HG03439 (cell line): ENCODE results near the gene TCEANC.

Experiments used
- ATAC-seq: cut with Tn5 transposase; IDR thresholded peaks from one replicate; pipeline ENCODE4 v1.9.1; 2021; ENCODE audit warnings: mild to moderate bottlenecking, moderate library complexity; ENCODE audit not compliant: unreplicated experiment

TCEANC gene

DNA sequence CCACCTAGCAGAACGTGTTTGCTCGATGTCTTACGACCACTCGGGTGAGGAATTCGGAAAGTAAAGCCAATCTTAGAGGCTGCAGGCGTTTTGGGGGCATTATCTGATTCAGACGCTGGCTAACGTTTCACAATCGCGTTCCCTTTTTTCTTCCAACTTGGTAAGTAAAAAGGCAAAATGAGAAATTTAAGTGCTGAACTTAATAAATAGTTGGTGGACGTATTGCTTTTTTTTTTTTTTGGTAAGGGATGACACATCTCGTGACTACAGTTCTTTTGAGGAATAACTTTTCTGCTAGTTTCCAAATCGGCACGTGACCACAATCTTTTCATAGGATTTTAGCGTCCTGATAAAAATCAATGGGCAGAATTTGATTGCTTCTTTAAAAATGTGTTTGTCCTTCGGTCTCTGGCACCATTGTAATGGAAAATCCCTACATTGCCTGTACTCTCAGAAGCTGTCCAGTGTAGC is 36.8 kb downstream of the TCEANC start:
- ATAC-seq, result no peak

DNA sequence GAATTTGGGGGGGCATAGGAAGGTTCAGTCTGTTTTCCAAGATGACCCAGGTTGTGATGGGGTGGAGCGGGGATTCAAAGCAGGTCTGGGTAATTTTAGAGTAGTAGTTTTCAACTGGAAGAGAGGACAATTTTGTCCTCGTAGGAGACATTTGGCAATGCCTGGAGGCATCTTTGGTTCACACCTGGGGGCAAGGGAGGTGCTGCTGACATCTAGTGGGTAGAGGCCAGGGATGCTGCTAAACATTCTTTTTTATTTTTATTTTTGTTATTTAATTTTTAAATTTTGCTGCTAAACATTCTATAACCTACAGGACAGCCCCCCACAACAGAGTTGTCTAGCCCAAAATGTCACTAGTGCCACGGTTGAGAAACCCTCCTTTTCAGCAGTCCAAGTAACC is 37.9 kb downstream of the TCEANC start:
- ATAC-seq, result no peak

DNA sequence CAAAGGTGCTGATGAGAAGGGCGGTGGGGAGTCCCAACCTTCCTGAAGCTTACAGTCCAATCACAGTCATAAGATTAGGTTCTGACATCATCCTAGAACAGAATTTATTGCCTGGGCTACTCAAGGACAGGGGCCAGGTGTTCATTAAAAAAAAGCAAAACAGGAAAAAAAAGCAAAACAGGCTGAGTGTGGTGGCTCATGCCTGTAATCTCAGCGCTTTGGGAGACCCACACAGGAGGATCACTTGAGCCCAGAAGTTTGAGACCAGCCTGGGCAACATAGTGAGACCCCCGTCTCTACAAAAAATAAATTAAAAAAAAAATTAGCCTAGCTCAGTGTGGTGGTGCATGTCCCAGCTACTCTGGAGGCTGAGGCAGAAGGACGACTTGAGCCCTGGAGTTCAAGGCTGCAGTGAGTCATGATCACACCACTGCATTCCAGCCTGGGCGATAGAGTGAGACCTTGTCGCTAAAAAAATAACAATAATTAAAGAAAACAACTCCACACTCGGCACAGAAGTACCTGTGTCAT is 39.0 kb downstream of the TCEANC start:
- no peak for ATAC-seq

DNA sequence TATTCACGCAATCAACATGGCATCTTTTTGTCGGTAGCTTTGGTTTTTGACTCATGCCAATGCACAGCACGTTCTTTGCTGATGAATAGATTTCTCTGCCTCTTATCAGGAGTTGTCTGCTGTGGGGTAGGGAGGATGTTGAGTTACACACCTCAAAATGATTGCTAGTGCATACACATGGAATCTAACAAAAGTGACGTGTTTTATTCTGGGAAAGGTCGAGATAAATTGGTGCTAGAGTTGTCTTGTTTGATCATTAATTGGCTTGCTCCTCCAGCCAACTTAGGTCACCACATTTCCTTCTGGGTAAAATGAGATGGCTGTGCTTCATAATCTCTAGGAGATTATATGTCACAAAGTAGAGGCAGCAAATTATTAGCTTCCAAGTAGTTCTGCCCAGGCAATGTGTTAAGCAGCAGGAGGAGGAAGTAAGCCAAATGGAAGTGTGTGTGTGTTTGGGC is 39.9 kb downstream of the TCEANC start:
- ATAC-seq, result no peak

DNA sequence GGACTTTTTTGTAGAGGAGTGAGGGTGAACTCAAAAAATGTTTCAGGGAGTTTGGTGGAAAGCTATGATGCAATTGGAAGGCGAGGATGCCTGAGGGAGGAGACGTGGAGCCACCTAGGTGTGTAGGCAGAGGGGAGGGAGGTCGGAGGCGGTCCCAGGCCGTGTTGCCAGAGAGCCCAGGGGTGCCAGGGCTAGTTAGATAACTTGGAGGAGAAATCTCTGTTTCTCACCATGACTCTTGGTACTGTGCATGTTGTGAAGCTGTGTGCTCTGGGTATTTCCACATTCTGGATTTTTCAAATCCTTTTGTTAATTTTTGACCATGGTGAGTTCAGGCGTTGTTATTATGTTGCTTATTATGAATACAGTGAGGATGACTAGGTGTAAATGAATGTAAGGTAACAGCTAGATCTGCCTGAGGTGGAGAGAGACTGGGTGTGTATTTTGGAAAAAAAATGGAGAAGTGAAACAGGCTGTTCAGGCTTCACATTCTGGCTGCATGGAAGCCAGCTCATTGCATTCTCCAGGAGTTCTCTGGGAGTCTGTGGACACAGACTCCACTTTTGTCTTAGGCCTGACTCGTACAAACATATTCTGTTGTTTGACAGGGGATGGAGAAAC is 40.5 kb downstream of the TCEANC start:
- ATAC-seq, result no peak

DNA sequence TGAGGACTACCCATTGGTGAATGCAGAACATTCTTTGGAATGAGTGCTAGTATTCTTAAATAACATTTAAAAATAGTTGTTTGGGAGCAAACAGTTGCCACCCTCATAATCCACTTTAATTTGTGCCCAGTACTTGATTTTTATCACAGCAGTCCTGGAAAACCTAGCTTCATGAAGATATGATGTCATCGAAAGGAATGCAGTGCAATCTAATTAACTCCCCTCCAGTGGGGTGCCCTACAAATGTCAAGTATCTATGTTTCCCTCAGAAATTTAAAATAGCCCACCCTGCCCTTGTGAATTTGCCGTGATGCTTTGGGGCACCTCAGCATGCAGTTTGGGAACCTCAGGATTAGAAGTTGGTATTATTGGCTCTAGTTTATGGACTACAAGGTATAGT is 41.4 kb downstream of the TCEANC start:
- no peak for ATAC-seq

DNA sequence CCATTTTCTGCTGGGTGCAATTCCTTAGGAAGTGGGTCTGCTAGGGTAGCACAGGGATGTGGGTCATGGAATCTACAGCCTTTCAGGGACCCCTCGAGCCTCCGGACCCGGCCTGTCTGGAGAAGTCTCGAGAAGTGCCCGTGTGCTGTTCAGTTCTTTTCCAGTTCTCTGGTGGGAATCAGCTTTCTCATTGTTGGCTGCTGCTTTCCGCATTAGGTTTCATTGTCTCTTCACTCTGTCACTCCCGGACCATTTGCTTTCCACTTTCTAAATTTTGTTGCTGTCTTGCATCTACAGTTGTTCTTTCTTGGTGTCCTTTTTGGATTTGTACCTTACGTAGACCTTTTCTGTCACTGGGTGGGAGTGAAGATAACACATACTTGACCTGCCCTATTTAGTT is 42.0 kb downstream of the TCEANC start:
- ATAC-seq, result no peak

DNA sequence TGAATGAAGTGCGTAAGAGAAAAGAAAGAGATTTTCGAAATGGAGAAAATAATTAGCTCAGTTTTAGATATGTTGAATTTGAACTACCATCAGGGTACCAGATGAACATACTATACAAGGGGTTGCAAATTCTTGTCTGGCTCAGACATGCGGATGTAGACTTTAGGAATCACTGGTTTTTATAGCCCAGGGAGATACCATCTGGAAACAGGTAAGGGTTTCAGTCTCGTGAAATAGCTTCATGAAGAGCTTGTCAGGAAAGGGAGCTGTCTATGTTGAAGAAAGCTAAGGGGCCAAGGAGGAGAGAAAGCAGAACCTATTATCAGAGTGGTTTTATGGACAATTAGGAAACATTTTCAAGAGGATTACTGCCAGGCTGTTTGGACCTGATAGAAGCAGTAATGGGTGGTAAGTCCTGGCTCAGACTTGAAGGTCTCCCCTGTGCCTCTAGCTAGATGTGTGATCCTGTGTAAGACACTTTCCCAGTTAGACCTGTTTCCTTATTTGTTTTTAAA is 42.7 kb downstream of the TCEANC start:
- ATAC-seq, result no peak

DNA sequence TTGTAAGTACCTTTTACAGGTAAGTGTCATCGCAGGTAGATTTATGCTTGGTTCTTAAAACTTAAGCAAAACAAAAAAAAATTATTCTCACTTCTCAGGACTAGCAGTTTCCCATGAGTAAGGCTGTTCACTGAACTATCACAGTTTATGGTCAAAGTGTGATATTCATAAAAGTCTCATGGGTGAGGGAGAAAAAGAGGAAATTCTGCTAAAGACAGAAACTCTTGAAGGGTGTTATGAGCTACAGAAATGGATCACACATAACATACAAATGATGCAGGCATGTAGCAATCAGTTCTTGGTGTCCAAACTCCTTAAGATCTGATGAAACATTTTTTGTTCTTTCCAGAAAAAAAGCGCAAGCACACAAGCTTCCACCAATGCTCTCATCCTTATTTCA is 44.5 kb downstream of the TCEANC start:
- peak; percentile 48 for ATAC-seq

DNA sequence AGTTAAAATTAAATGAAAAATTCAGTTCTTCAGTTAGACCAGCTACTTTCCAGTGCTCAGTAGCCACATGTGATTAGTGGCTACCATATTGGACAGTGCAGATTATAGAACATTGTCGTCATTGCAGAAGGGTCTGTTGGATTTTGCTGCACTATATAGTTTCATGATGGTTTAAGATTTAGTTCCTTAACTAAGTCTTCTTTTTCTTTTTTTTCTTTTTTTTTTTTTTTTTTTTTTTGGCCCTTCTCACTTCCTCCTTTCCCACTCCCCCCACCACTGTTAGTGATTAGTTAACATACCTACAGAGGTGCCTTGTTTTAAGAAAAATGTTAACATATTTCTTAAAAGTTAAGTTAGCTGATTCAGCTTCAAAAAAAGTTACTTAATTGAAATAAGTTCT is 45.0 kb downstream of the TCEANC start:
- ATAC-seq, result no peak

DNA sequence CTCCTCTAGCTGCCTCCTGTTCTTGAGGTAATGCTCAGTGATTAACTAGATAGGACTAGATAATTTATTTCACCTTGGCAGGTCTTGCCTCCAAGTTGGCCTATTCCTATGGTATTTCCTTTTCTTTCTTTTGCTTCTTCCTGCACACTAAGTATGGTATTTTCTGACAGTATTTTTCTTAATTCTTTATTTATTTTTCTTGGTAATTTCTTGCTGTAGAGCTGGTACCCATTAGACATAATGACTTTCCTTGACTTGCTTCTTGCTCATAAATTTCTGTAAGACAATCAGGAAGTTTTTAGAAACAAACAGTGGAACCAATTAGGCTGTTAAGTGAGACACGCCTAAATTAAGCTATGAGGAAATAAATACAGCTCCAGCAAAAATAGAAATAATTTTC is 45.5 kb downstream of the TCEANC start:
- ATAC-seq, result no peak

DNA sequence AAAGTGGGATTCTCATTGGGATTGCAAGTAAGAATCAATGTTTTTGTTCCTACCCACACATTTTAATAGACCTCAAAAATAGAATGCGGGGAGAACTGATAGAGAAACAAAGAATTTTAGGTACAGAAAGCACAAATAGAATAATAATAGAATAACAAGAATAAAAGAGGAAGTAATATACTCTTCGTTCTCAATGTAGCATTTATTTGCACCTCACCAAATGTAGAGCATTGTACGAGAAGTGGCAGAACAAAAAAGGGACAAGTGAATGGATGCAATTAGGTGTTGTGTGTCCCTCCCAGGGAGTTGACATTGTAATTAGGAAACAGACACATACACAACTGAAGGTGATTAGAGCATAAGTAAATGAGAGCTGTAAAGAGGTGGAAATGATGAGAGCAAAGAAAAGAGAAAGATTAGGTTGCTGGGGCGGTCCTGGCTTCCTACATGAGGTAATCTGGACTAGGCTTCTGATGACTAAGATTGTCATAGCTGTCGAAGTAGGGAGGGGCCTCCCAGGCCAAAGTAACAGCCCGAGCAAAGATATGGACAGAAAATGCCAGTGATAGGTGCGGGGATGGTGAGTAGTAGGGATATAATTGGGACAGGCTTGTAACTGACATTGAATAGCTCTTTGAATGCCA is 46.4 kb downstream of the TCEANC start:
- peak; percentile 53 for ATAC-seq

DNA sequence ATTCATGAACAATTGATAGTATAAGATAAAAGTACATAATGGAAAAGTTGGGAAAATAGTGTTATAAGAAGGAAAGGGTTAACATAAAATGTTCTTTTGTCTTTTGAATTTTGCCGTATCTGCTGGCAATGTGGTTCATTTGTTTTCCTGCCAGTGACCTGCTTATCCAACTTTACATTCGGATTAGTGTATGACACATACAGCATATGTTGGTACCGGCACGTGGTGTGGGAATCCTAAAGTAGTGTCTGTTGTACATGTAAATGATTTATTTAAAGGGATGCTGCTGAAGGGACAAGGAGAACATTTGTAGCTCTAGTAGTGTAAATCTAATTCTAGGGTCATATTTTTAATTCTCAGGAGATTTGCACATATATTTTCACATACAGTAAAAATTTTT is 47.4 kb downstream of the TCEANC start:
- ATAC-seq, result no peak

DNA sequence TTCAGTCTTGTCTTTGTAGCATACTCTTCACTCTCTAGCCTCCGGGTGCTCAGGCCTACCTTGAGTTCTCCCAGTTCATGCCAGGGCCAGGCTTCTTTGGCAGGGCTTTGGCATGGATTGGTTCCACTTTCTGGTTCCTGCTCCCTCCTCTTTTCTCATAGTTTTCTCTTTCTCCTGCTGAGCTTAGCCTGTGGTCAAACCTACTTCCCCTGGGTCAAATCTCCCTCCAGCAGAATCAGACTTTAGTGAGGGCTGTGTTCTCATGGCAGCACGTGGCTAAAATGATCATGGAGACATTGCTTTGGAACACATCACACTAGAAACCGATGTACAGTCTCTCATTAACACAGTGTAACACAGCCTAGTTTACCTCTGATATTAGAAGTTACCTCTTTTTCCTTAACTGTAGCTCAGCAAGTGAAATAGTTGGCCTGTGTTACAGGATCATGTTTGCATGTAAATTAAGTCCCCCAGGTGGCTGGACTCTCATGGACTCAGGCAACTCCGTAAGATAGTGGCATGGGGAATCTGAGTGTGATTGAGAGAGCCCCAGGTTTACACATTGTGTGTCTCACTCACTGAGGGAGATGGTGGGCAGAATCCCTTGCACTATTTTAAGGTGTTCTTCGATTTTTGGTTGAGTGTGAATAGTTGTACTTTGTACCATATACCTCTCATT is 49.3 kb downstream of the TCEANC start:
- no peak for ATAC-seq

DNA sequence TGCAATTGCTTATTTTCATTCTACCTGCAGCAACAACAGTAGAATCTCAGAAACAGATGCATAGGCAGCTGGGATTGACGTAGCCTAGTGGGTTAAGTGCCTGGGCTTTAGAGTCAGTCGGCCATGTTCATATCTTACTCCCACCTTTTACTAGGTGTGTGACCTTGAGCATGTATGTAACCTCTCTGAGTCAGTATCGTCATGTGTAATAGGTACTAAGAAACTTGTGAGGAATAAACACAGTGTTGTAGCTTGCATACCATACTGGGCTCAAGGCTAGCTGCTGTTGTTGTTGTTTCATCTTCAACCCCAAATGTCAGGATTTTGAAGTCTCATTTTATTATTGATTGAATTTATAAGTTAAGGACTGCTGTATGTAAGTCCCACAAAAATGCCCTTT is 50.2 kb downstream of the TCEANC start:
- ATAC-seq, result no peak

DNA sequence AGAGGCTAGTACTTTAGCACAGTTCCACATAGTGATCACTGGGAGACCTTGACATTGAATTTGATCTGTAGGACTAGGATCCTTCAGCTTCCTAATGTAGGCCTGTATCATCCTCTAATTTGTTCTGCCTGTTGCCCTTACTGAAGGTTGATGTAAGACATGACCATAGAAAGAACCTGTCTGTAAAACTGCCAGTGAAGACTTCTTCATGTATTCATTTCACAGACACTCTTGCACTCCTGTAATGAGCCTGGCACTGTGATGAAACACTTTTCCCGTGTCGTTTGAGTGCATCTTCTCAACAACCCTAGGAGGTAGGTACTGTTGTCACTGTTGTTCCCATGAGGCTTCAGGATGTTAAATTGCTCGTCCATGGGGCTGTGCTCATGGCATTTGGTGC is 50.6 kb downstream of the TCEANC start:
- no peak for ATAC-seq

DNA sequence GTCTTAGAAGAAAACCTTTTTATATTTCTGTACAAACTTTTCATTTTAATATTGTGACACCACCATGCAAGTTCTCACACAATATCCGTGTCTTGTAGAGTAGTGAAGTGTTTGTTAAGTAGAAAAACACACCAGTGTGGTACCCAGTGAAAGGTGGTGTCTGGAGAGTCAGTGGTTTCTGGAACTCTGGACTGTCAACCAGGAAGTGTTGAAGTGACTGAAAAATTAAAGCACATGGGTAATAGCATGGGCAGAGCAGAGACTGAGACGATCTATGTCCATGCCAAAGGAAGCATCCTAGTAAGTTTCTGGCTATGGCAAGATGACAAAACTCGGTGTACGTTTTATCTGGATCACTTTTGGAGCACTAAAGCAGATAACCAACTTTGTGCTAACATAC is 58.2 kb downstream of the TCEANC start:
- no peak for ATAC-seq
